NCI-H345 (cell line): ENCODE results near the gene EVL.
A peak's percentile ranks its signal among the peaks of the same experiment; 100 is the strongest.

ENCODE experiments used
- DNase-seq: peaks from one replicate; lab custom pipeline; 2025; lab: John Stamatoyannopoulos, UW

EVL gene

DNA sequence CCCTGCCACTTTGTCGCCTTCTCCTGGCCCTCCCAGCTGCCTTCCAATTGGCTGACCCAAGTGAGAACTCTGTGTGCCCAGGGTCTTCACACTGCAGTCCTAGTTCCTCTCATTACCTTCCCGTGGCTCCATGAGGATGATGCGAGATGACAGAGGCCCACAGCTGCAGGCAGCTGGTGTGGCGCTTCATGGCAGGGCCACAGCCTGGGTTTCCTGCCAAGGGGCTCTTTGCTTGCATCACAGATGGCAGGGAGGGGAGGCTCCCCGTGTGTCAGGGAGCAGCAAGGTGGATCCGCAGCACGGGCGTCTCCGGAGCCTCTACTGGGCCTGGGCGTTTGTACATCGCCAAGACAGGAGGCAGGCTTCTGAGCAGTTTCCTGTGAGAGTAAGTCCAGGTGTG, 65.3 kb downstream of the EVL start:
- no peak for DNase-seq

DNA sequence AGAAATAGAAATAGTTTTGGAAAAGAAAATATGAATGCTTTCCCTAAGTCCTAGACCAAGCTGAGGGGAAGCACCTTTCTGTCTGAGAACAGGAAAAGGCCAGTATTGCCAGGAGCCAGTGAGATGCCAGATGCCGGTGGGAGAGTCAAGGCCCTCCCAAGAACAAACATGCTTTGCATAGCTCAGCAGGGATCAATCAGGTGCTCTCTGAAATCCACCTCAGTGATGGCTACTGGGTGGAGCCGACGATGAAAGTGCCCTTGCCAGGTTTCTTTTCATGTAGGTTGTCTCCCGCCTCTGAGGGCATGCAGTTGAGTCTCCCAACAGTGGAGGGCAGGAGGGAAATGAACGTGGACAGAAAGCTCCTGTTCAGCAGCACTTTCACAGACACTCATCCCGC, 66.0 kb downstream of the EVL start:
- peak; percentile 35 for DNase-seq

DNA sequence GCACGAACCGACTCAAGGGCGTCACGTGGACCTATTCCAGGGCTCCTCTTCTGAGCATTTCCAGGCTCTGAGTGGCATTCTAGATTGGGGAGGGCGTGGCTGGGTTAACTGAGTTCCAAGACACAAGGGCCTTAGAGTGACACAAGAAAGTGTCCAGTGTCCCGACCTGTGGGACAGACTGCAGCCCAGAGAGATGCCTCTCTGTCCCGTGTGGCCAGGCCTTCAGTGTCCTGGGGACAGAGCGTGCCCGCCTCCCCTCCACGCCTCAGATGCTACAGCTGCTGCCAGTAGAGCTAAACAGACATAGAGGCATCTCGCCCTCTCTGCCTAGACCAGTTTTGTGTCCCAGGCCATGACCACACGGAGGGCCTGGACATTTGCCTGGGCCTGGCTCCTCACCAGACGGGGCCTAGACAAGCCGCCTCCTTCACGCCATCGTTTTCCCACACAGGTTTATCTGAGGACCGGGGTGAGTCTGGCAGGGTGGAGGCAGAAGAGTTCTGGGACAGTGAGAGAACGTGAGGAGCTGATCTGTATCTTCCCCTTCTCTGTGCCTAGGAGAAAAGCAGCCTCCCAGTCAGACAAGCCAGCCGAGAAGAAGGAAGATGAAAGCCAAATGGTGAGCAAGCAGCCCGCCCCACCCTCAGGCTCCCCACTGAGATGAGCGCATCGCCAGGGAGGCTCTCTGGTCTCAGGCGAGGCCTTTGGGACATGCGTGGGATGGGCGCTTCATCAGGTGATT, 67.1 kb downstream of the EVL start:
- no peak for DNase-seq

DNA sequence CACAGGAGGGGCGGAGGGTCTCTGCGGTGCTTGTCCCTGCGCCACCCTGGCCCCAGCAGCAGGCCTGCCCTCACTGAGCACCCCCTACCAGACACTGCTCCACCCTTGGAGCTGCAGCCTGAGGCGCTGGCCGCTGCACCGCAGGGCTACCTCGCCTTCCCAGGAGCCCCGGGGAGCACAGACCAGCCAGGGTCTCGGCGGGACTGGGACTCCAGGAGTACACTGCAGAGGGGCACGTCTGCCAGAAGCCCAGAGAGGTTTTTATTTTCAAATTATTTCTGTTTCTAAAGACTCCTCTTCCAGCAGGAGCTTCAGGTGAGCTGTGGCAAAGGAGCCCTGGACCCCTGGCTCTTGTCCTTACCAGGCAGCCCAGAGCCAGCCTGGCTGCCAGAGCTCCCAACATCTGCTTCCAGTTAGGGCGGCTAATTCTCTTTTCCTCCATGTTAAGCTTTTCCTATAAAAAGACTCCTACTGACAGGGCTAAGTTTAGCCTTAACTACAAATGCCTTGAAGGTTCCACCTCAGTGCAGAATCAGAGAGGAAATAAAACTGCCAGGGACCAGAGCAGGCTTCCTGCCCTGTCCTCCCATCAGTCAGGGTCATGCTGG, 67.8 kb downstream of the EVL start:
- DNase-seq, result no peak

DNA sequence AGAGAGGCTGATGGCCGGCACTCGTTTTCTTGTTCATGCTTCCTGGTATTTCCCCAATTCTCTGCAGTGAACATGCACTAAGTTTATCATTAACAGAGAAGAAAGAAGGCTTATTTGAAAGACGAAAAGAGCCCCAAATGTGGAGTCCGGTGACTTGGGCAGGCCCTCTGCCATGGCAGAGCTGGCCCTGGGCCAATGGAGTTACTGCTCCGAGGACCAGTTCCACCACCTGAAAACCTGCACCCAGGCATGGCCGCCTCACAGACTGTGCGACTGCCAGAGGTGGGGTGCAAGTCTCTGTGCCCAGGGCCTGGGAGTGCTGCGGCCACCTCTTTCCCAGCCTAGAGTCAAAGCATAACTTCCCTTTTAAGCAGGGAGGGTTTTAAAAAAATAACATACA, 69.4 kb downstream of the EVL start:
- DNase-seq, result no peak

DNA sequence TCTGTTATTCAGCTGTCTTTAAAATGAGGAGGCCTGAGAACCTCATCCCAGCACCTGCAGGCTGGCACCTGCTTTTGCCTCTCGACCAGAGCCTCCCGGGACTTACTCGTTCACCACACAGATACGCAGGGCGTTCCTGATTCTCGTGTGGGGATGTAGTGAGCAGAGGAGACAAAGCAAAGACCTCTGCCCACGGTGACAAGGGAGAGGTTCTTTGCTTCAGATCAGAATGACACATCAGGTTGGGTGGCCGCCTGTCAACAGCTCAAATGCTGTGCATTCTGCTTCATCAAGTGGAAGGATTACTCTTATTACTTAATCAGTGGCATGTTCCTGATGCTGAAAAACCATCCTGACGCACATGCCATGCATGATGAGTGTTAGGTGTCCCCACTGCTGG, 69.9 kb downstream of the EVL start:
- no peak for DNase-seq

DNA sequence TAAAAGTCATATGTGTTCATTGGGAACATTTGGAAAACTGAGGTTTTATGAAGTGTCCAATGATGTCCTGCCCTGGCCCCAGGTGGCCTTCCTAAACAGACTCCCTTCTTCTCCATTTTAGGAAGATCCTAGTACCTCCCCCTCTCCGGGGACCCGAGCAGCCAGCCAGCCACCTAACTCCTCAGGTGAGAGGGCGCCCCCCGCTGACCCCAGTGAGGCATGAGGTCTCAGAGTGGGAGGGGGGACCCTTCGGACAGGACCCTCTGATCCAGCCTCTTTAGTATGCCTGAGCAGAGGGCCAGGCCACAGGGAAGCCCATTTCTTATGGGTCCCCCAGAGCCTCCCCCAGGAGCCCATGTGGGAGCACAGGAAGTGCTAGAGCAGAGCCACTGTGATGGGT, 70.6 kb downstream of the EVL start:
- DNase-seq, result no peak

DNA sequence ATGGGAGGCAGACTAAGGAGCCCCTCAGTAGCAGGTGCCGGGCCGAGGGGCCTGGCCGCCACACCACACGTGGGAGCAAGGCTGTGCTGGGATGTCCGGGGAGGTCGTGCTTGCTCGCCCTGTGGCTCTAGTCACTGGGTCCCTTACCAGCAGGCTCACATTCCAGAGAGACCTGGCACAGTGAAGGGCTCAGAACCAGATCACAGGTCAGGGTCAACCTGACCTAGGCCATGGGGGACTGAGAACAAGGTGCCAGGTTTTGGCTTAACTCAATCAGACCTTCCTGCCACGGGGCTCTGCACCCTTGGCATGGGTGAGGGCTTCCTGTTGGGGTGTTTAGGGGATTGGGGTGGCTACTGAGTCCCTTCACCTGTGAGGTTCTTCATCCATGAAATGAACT, 72.0 kb downstream of the EVL start:
- no peak for DNase-seq

DNA sequence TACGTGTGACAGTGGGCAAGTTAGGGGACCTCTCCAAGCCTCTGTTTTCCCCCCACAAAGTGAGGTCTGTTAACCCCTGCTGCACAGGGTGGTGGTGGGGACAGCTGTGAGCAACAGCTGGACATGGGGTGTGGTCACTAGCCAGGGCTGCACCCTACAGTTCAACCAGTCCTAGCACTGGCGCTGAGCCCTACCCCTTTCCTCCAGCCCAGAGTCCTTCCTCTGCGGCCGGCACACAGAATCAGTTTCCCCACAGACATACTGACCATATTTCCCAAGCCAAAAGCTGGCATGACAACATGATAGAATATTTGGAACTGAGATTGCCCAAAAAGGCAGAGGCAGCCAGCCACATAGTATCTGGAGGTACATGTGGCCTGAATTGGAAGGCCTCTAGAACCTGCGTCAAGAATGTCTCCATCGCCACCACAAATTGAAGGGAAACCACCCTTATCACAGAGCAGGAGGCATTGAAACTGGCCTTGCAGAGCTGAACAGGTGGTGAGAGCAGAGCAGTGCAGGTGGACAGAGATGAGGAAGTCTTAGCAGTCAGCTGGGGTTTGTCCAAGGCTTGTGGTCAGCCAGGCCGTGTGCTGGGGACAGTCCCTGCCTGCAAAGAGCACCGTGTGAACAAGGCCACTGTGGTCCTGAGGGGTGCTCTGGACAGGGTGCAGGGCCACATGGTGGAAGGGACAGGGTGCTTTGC, 73.0 kb downstream of the EVL start:
- DNase-seq, result no peak

DNA sequence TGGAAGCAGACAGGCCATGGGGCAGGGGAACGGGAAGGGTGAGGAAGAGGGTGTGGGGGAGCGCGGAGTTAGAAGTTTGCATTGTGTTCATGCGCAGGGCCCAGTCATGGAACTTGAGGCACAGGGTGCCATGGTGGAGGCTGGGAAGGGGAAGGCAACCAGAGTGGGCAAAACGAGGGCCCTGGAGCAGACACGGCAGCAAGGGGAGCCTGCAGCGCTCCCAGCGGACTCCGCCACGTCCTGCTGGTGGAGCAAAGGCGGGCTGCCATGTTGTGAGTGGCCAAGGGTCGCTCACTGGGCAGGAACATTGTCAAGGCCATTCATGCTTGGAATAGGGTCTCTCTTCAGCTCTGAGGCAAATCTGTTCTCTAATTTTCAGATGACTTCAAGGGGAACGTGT, 73.7 kb downstream of the EVL start:
- no peak for DNase-seq

DNA sequence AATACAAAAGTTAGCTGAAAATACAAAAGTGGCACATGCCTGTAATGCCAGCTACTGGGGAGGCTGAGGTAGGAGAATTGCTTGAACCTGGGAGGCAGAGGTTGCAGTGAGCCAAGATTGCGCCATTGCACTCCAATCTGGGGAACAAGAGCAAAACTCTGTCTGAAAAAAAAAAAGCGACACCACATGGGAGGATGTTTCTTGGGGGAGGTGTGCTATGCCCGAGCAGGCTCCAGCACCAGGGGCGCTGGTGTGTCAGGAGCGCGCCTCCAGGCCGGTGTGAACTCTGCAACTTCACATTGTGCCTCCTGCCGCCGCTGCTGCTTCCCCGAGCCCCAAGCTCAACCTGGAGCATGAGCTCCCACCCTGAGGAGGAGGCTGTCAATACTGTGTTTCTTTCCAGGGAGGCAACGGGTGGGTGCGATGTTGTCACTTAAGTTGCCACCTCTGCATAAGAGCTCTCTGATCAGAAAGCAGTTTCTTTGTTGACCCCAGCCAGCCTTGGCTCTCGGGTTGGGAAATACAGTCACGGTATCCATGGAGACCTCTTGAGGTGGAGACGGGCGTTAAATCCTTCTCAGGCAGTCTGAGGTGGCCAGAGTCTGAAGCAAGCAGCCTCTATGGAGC, 75.3 kb downstream of the EVL start:
- no peak for DNase-seq

DNA sequence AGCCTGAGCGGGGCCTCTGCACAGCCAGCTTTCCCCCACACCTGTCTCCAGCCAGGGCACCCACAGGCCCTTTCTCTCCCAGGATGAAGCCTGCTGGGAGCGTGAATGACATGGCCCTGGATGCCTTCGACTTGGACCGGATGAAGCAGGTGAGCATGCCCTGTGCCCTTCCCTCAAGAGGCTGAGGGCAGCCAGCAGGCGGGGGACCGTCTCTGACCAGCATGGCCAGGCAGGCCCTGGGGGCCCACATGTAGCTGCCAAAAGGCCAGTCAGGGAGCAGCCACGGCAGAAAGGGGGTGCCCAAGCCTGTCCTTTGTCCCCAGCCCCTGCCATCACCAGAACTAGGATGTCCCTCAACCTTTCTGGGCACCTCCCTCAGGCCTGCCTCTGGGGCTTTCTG, 75.9 kb downstream of the EVL start:
- no peak for DNase-seq

DNA sequence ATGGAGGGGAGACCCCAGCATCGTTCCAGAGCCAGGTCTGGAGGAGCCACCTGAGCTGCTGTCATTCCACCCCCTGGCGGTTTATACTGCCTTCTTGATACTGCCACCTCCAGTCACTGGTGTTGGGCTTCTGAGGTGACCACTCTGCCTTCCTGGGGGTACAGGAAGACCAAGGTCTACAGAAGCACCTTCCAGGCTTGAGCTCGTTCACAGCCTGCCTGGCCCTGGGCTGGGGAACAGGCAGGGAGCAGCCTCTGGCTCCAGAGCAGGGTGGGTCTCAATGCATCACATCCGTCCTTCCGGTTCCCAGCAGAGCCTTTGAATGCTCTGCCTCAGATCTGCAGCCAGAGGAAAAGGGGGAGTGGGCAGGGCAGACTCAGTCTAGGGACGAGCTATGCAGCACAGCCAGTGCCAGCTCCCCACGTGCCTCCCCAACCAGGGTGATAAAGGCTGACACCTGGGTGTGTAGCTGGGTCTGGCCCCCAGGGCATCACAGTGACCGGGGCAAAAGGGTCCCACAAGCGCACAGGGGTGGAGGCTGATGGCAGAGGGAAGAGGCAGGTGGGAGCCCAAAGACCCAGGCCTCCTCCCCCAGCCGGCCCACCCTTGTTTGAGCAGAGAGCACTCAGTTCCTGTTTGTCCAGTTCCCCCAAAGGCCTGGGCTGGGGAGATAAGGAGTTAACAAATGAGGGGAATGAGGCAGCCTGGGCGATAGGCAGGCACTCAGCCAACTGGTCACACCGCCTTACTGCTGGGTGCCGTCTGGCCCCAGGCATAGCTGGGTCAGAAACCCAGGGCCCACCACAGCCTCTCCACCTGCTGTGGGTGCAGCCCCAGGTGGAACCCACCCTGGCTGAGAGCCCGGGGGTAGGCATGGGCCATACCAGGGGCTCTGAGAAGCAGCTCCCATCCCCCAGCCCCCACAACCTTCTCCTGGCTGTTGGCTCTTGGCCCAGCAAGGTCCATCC, 77.1 kb downstream of the EVL start:
- no peak for DNase-seq

DNA sequence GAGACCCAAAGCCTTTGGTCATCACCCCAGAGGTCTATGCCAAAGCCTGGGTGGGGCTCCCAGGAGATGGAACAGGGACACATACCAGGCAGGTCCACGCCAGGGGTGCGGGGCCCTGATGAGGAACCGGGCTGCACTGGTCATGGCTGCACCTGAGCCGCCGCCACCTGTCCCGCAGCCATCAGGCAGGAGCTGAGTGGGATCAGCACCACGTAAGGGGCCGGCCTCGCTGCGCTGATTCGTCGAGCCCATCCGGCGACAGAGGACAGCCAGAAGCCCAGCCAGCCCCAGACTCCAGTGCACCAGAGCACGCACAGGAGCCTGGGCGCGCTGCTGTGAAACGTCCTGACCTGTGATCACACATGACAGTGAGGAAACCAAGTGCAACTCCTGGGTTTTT, 78.3 kb downstream of the EVL start:
- no peak for DNase-seq

DNA sequence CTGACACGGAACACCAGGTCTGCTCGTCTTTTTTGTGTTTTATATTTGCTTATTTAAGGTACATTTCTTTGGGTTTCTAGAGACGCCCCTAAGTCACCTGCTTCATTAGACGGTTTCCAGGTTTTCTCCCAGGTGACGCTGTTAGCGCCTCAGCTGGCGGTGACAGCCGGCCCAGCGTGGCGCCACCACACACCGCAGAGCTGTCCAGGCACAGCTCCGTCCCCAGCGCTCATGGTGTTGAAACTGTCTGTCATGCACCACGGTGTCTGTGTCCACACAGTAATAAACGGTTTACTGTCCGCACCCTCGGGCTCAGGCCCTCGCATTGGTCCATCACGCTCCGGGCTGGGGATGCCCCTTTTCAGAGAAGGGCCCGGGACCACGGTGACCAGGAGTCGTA, 78.7 kb downstream of the EVL start:
- no peak for DNase-seq

DNA sequence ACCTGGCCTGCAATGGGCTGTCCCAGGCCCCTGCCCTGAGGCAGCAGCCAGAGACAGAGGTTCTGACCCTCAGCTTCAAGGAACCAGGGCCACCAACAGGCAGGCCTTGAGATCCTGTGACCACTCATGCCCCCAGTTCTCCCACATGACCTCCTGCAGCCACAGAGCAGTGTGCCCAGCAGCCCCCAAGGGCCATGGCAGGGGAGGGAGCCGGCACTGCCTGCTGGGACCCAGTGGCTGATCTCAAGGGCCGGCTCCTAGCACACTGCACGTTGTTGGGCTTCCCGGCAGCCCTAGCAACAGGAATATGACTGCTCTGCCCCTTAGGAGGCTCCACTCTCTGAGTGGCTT, 79.4 kb downstream of the EVL start:
- no peak for DNase-seq

DNA sequence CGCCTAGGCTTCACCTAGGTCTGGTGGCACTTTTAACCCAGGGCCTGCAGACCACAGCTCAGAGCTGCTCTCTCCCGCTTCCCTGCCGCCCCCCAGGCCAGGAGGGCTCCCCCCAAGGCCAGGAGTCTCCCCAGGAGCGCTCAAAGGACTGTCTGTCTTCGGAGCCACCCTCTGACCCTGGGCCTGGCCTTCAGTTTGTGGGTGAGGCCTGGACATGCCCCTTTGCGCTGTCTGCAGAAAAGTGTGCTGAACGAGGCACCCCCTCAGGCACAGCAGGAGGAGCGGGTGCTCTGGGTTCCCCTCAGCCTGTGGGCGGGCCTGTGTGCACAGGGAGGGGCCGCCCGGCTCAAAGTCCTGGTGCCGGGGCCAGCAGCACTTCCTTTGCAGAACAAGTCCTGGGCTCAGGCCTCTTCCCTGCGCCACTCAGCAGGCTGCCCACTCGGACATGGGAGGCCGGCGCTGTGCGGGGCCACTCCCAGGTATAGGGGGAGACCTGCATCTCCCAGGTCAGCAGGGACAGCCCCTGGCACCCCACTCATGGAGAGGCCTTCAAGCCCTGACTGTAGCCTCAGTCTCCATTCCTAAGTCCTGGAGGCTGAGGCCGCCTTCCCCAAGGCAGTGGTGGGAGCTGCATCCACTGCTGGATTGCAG, 79.9 kb downstream of the EVL start:
- DNase-seq, result no peak

DNA sequence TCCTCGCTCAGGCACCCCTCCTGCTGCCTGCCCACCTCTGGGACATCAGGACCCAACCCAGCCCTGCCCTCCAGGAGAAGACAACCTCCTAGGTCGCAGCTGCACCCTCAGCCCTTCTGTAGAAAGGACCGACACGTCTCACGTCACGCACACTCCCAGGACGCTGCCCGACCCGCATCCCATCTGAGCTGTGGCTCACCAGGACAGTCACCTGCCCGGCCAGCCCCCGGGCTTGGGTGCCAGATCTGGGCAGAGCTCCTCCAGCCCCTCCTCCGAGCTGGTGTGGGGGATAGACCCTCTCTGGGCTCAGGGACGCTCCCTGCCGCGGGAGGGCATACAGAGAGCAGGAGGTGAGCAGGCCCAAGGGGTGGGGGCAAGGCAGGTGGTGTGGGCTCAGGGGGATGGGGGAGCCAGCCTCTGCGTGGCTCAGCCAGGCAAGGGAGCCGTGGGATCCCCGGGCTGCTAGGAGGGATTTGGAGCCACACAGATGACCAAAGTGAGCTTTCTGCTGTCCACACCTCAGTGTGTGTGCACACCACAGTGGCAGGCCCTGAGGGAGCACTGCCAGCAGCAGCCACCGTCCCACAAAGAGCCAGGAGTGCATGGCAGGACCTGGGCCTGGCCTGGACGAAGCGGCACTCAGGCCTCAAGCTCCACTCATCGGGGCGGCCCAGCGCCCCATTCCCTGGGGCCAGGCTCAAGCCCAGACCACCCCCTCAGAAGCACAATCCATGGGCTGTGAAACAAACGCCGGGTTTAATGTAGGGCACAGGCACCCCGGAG, 80.7 kb downstream of the EVL start:
- no peak for DNase-seq

DNA sequence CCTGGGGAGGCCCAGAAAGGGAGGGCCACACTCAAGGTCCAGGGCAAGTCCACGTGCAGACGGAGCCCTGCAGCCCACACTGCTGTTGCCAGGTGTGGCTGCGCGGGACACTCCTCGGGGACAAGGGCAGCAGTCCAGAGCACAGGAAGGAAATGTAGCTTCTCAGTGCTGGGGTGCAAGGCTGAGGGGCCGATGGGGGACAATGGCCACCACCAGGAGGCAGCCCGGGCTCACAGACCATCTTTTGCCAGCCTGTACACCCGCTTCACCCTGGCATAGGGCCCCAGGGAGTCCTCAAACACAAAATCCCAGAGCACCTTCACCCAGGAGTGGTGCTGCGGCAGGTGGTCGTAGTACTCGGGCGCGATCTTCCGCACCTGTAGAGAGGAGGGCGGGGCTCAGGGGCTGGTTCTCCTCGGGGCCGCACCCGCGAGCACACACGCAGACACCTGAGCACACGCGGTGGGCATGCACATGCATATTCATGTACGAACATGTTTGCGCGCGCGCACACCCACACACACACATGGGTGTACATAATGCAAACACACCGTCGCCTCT, 81.4 kb downstream of the EVL start:
- DNase-seq, result peak; percentile 61

DNA sequence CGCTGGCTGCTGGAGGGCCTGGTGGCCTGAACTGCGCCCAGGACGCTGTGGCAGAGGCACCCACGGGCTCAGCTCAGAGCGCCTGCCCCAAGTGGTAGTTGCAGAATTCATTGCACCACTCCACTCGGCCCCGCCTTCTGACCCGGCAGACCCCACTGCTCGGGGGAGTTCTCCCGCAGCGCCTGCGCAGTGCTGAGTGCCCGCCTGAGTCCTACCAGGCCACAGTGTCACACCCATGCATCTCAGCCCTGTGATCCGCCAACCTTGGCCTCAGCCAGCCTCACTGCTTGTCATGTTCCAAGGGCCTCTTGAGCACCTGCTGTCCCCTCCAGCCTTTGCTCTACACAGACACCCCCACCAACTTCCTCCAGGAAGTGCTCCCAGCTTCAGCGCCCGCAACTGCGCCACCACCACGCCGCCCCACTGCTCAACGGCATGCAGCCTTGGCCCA, 82.0 kb downstream of the EVL start:
- peak; percentile 40 for DNase-seq
